Measurements from ENCODE around the gene VWF. TPM values are rescaled to one million over a fixed set of nuclear protein-coding genes. Genes with fewer than 3 reads are reported as not detected.

The VWF gene
- total RNA-seq, 4 donors from 2014 or later: 21.1 to 92.5 (median 49.7) TPM

DNA sequence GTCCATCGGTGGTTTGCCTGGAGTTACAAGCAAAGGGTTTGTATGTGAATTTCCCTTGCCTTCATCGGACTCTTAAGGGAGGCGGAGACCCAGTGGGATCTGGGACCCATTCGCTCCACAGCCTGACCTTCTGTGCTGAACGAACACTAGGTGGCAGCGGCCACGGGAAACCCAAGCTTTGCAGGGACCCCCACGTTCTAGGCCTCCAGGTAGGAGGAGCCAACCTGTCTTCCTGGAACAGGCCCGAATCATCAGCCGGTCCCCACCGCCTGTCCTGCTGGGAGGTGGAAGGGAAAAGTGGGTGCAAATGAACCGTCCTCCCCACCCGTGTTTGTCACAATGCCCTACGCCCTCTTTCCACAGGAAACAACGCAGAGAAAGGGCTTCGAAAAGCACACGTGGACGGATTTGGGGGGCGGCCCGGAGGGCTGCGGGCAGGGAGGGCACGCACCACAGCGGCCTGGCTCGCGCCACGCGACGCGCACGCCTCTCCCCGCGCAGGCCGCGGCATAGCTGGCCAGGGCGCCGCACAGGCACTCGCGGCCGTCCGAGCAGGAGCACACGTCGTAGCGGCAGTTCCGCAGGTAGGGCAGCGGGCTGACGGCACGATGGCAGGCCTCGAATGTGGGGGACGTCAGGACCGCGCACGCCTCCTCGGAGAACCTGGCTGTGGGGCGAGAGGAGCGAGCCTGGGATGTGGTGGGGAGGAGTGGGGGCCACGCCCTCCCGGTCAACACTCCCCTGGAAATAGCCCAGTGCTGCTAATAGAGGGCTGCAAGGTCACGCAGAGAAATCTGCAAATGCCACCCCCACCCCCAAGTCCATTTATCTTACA lies 67.8 kb downstream of the VWF start:
- Histone ChIP-seq H3K36me3 (peaks cover 0 to 37% (median 0%) of the 10 kb centered on the region in 3 donors), H3K9me3 (no peaks in the 10 kb centered on the region), H3K27ac (no peak overlapping the region), H3K4me3 (peak overlapping the region in 2 of 4 donors; percentile 16 to 53), H3K27me3 (peaks cover 0 to 8% (median 0%) of the 10 kb centered on the region in 4 donors), H3K4me1 (peaks cover 0 to 11% (median 0%) of the 10 kb centered on the region in 3 donors)
- DNase-seq: no peak
- TF ChIP-seq CTCF (IDR thresholded peaks at IDR 0.05) (peak in 4 of 6 experiments; percentile 4 to 37 (median 20)), POLR2A (IDR thresholded peaks at IDR 0.05) (no peak)
- intact Hi-C loops (cut with DNase I): no loop called here
- WGBS, 2 donors: 27 to 37% methylated on average over 11 to 19 of the region's 58 CpGs

GRCh38 chr12:6053541-6053940 lies 70.9 kb downstream of the VWF start:
- Histone ChIP-seq H3K36me3 (peaks cover 0 to 44% (median 0%) of the 10 kb centered on the region in 3 donors), H3K27ac (no peak overlapping the region), H3K4me3 (no peak overlapping the region), H3K4me1 (peaks cover 0 to 11% (median 0%) of the 10 kb centered on the region in 3 donors), H3K9me3 (no peaks in the 10 kb centered on the region), H3K27me3 (peaks cover 0 to 8% (median 0%) of the 10 kb centered on the region in 4 donors)
- DNase-seq: no peak
- WGBS, 2 donors: 80 to 85% methylated on average over 4 of the region's 4 CpGs
- TF ChIP-seq CTCF (IDR thresholded peaks at IDR 0.05) (no peak), POLR2A (IDR thresholded peaks at IDR 0.05) (no peak)
- intact Hi-C loops (cut with DNase I): no loop called here

DNA sequence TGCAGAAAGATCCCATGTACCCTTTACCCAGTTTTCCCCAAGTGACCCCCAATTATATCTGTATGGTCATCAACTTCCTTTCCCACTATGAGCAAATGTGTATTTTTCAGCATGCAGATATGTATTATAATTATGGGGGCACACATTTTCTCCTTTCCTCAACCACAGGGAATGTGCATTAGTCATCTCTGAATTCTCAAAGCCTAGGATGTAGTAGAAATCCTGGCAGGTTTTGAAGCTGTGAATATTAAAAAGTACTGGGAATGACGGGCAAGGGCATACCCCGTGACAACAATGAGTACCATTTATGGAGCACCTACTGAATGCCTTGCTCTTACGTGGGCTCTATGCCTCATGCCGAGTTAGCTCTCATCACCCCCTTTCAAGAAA lies 71.5 kb downstream of the VWF start:
- H3K27me3 ChIP-seq: peaks cover 0 to 8% (median 0%) of the 10 kb centered on the region in 4 donors
- H3K27ac ChIP-seq: no peak overlapping the region
- WGBS, 2 donors: 86 to 91% methylated on average over 4 of the region's 4 CpGs
- no peak for DNase-seq
- intact Hi-C loops (cut with DNase I): no loop called here
- TF ChIP-seq CTCF (IDR thresholded peaks at IDR 0.05) (no peak), POLR2A (IDR thresholded peaks at IDR 0.05) (no peak)
- peaks cover 0 to 14% (median 0%) of the 10 kb centered on the region in 3 donors for H3K4me1 ChIP-seq
- H3K9me3 ChIP-seq: no peaks in the 10 kb centered on the region
- H3K4me3 ChIP-seq: no peak overlapping the region
- peaks cover 0 to 42% (median 0%) of the 10 kb centered on the region in 3 donors for H3K36me3 ChIP-seq

DNA sequence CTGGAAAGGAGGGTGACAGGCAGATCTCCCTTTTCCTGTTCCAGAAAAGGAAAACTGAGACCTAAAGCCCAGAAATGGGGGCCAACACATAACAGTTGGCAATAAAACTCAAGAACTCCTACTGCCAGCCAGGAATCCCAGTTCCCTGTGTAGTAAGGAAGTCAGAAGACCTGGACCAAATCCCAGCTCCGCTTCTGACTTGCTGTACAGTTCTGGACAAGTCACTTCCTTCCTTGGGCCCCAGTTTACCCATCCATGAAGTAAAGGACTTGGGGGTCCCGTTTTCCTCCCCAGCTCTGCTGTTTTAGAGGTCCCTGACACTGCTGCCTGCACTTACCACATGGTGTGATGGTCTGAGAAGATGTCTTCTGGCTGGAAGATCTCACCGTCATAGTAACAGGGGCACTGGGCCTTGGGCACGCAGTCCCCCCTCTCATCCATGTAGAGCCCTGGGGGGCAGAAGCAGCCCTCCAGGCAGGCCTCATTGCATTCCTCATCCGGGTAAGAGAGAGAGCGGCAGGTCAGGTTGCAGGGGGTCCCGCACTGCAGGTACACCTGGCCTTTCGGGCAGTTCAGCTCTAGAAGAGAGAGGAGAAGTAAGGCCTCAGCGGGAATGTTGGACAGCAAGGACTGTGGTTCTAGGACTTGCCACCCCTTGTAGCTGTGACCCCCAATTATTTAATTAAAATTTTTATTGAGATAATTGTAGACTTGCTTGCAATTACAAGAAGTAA lies 72.1 kb downstream of the VWF start:
- no peak for DNase-seq
- H3K27ac ChIP-seq: no peak overlapping the region
- peaks cover 0 to 19% (median 0%) of the 10 kb centered on the region in 3 donors for H3K4me1 ChIP-seq
- no peak for TF ChIP-seq POLR2A (IDR thresholded peaks at IDR 0.05)
- no peak for TF ChIP-seq CTCF (IDR thresholded peaks at IDR 0.05)
- WGBS, 2 donors: 85 to 87% methylated on average over 6 to 9 of the region's 9 CpGs
- intact Hi-C loops (cut with DNase I): no loop called here
- peaks cover 0 to 8% (median 0%) of the 10 kb centered on the region in 4 donors for H3K27me3 ChIP-seq
- H3K36me3 ChIP-seq: peaks cover 0 to 42% (median 0%) of the 10 kb centered on the region in 3 donors
- H3K9me3 ChIP-seq: no peaks in the 10 kb centered on the region
- H3K4me3 ChIP-seq: no peak overlapping the region

DNA sequence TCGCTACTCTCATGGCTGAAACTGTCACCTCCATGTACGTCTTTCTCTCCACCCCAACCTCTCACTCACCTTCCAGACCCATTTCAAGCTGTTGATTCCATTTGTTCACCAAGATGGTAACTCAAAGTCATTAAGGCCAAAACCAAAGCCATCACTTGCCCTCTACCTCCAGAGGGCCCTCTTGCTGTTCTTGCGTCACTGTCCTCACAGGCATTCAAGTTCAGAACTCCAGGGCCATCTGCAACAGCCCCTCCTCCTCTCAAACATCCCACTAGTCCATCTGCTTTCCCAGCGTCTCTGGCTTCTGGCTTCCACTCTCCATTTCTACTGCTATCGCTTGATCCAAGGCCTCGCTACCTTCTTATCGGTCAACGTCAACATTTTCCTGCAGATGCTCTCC lies 74.5 kb downstream of the VWF start:
- no peak overlapping the region for H3K4me3 ChIP-seq
- WGBS, 2 donors: 95 to 96% methylated on average over 8 of the region's 8 CpGs
- no peak for DNase-seq
- no peaks in the 10 kb centered on the region for H3K27me3 ChIP-seq
- no peaks in the 10 kb centered on the region for H3K9me3 ChIP-seq
- H3K36me3 ChIP-seq: peaks cover 0 to 61% (median 0%) of the 10 kb centered on the region in 3 donors
- TF ChIP-seq CTCF (IDR thresholded peaks at IDR 0.05) (no peak), POLR2A (IDR thresholded peaks at IDR 0.05) (no peak)
- H3K27ac ChIP-seq: no peak overlapping the region
- intact Hi-C loops (cut with DNase I): no loop called here
- H3K4me1 ChIP-seq: peaks cover 0 to 8% (median 0%) of the 10 kb centered on the region in 3 donors
